H1 (cell line): ENCODE measurements around the gene NCK2. TPM values are rescaled to one million over a fixed set of nuclear protein-coding genes. Genes with fewer than 3 reads are reported as not detected.

ENCODE experiments used
- polyA plus RNA-seq, 7 experiments: library from polyadenylated mRNA; depleted of rRNA in 3 of 7; stranded (reverse) in 5 of 7; unstranded in 2 of 7; fragments of >200 nt in 5 of 7; fragments of 200-250 nt in 2 of 7; gene quantifications; 1 replicate in 5 of 7; 2 replicates in 1 of 7; 4 replicates in 1 of 7; pipeline versions ENCODE4 v1.2.1 to v1.2.3, GENCODE V29; 2011 to 2013; ENCODE audit warnings: missing spikeins in 2 of 7, mixed read lengths in 2 of 7
- total RNA-seq: library from RNA; stranded (reverse); fragmentation: NEBNext Ultra II Directional; extraction: Animal tissue kit (Norgen Biotek cat#: 25700); gene quantifications from 2 replicates; pipeline ENCODE4 v1.2.1, GENCODE V29; 2021
- TF ChIP-seq, protein P1 (sequence below), 3 experiments: IDR thresholded peaks; 1 replicate in 2 of 3; 2 replicates in 1 of 3; pipeline versions ENCODE4 v1.5.1 to v1.6.1; 2011; ENCODE audit warnings: low read length in 3 of 3, mild to moderate bottlenecking in 3 of 3, inconsistent platforms in 2 of 3, low read depth in 1 of 3, moderate library complexity in 1 of 3; ENCODE audit not compliant: insufficient read depth in 1 of 3; ENCODE audit errors: control extremely low read depth in 1 of 3

The NCK2 gene
- total and polyA plus RNA-seq, 2 of the 8 experiments (the other 6 are each of a cell fraction or from before 2014, with no cell fraction given) = 30.3 to 65.7 TPM

DNA sequence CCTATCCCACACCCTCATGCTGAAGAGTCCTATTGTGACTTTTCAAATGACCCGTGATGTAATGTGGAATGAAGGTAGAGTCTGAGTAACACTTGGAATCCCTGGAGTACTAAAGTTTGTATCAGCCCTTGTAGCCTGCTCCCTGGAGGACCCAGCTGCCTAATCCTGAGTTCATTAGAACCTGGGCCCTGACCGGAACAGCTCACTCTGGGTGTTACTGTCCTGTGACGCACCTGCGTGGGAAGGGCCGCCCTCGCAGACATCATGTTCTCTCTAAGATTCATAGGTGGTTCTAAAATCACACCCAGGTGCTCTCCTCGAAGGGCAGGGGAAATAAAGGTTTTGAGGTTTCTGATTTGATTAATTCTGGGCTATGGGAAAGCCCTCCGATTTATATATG, 62.3 kb downstream of the NCK2 start (continued):
- TF ChIP-seq, protein P1, sequence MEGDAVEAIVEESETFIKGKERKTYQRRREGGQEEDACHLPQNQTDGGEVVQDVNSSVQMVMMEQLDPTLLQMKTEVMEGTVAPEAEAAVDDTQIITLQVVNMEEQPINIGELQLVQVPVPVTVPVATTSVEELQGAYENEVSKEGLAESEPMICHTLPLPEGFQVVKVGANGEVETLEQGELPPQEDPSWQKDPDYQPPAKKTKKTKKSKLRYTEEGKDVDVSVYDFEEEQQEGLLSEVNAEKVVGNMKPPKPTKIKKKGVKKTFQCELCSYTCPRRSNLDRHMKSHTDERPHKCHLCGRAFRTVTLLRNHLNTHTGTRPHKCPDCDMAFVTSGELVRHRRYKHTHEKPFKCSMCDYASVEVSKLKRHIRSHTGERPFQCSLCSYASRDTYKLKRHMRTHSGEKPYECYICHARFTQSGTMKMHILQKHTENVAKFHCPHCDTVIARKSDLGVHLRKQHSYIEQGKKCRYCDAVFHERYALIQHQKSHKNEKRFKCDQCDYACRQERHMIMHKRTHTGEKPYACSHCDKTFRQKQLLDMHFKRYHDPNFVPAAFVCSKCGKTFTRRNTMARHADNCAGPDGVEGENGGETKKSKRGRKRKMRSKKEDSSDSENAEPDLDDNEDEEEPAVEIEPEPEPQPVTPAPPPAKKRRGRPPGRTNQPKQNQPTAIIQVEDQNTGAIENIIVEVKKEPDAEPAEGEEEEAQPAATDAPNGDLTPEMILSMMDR (IDR thresholded peaks at IDR 0.05; ENCODE audit: control extremely low read depth in 1 of 3, insufficient read depth in 1 of 3, low read depth in 1 of 3, low read length in 3 of 3) = no peak
